ENCODE results near the gene RAB30.
"Not testable (repeated sequence)": the region's sequence is repeated elsewhere in the genome, so short reads cannot be mapped to it uniquely, and the experiment has no call there.

Gene RAB30

DNA sequence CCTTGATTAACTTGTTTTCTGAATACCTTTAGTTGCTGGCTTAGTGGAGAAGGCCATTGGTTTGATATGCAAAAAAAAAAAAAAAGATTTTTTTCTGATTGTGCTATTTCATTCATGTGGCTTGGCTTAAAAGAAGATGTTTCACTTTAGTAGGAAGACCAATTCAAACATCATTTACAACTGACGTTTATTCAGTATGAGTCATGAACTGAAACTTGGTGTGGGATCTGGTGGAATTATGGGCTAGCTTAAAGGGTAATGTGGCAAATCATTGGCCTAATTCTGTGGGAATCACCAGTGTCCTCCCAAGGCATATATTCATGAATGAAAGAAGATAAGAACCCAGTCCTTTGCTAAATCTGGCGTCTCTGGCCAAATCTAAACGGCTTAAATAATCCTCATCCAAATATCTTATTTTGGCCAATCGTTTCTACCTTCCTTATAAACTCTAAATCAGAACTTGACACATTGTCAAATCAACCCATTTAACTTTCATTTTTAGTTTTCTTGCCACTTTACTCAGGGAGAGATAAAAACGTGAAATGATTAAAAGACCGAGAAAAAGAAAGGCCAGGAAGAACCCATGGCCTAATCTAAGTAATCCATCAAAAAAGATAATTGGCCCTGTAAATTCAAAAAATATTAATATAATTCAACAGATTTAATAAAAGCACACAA is 93.1 kb downstream of the RAB30 start:
- TF ChIP-seq, protein P1, sequence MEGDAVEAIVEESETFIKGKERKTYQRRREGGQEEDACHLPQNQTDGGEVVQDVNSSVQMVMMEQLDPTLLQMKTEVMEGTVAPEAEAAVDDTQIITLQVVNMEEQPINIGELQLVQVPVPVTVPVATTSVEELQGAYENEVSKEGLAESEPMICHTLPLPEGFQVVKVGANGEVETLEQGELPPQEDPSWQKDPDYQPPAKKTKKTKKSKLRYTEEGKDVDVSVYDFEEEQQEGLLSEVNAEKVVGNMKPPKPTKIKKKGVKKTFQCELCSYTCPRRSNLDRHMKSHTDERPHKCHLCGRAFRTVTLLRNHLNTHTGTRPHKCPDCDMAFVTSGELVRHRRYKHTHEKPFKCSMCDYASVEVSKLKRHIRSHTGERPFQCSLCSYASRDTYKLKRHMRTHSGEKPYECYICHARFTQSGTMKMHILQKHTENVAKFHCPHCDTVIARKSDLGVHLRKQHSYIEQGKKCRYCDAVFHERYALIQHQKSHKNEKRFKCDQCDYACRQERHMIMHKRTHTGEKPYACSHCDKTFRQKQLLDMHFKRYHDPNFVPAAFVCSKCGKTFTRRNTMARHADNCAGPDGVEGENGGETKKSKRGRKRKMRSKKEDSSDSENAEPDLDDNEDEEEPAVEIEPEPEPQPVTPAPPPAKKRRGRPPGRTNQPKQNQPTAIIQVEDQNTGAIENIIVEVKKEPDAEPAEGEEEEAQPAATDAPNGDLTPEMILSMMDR (IDR thresholded peaks at IDR 0.05; ENCODE audit: control insufficient read depth, insufficient read depth, low read depth, low read length, missing control alignments) = no peak
- DNase-seq (ENCODE audit: low read depth) = peak; percentile 63
- H3K4me3 ChIP-seq (ENCODE audit: control insufficient read depth, low read depth, low read length) = no peak overlapping the region

DNA sequence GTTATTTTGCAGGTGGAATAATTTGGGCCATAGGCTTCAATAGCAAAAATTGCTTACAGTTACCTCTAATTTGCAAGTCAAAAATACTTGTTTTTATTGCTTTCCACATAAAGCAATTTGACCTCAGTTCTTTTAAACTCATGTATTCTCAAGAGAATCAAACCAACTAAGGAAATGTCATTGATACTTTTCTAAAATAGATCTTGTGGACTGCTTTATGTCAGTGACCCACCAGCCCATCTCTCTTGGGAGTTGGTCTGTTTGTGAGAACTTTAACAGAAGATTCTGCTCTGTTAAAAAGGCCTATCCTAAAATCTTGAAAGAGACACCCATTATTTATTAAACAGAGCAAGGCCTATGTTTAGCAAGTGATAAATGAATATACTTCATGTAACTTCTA is 94.9 kb downstream of the RAB30 start:
- TF ChIP-seq, protein P1 (IDR thresholded peaks at IDR 0.05; ENCODE audit: control insufficient read depth, insufficient read depth, low read depth, low read length, missing control alignments) = no peak

GRCh38 chr11:82975882-82976281 is 95.8 kb downstream of the RAB30 start:
- TF ChIP-seq, protein P1 (IDR thresholded peaks at IDR 0.05; ENCODE audit: control insufficient read depth, insufficient read depth, low read depth, low read length, missing control alignments) = no peak
- no peak overlapping the region for H3K4me3 ChIP-seq (ENCODE audit: control insufficient read depth, low read depth, low read length)
- no peak for DNase-seq (ENCODE audit: low read depth)

More for the DNA sequence above, 94.9 kb downstream of the RAB30 start:
- DNase-seq (ENCODE audit: low read depth) = no peak
- no peak overlapping the region for H3K4me3 ChIP-seq (ENCODE audit: control insufficient read depth, low read depth, low read length)

GRCh38 chr11:82974851-82975250 is 96.8 kb downstream of the RAB30 start:
- DNase-seq (ENCODE audit: low read depth) = no peak
- no peak overlapping the region for H3K4me3 ChIP-seq (ENCODE audit: control insufficient read depth, low read depth, low read length)
- TF ChIP-seq, protein P1 (IDR thresholded peaks at IDR 0.05; ENCODE audit: control insufficient read depth, insufficient read depth, low read depth, low read length, missing control alignments) = no peak

GRCh38 chr11:82974135-82974534 is 97.6 kb downstream of the RAB30 start:
- H3K4me3 ChIP-seq (ENCODE audit: control insufficient read depth, low read depth, low read length) = no peak overlapping the region
- no peak for DNase-seq (ENCODE audit: low read depth)
- TF ChIP-seq, protein P1 (IDR thresholded peaks at IDR 0.05; ENCODE audit: control insufficient read depth, insufficient read depth, low read depth, low read length, missing control alignments) = no peak

GRCh38 chr11:82972103-82972502 is 99.6 kb downstream of the RAB30 start:
- H3K4me3 ChIP-seq (ENCODE audit: control insufficient read depth, low read depth, low read length) = no peak overlapping the region
- DNase-seq (ENCODE audit: low read depth) = no peak
- TF ChIP-seq, protein P1 (IDR thresholded peaks at IDR 0.05; ENCODE audit: control insufficient read depth, insufficient read depth, low read depth, low read length, missing control alignments) = no peak

GRCh38 chr11:82971519-82971946 is 100.2 kb downstream of the RAB30 start:
- not testable (repeated sequence) for H3K4me3 ChIP-seq (ENCODE audit: control insufficient read depth, low read depth, low read length); DNase-seq (ENCODE audit: low read depth)

DNA sequence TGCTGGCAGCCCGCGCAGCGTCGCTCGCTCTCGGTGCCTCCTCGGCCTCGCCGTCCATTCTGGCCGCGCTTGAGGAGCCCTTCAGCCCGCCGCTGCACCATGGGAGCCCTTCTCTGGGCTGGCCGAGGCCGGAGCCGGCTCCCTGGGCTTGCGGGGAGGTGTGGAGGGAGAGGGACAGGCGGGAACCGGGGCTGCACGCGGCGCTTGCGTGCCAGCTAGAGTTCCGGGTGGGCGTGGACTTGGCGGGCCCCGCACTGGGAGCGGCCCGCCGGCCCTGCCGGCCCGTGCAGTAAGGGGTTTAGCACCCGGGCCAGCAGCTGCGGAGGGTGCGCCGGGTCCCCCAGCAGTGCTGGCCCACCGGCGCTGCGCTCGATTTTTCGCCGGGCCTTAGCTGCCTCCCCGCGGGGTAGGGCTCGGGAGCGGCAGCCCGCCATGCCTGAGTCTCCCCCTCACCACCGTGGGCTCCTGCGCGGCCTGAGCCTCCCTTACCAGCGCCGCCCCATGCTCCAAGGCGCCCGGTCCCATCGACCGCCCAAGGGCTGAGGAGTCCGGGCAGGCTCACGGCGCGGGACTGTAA is 101.1 kb downstream of the RAB30 start:
- not testable (repeated sequence) for H3K4me3 ChIP-seq (ENCODE audit: control insufficient read depth, low read depth, low read length)

More for the DNA sequence above, 101.1 kb downstream of the RAB30 start:
- DNase-seq (ENCODE audit: low read depth) = not testable (repeated sequence)

All from AG09309 (cell line).